IPS-15b (cell line): ENCODE results near the gene EBF4.

Experiments used
- H3K27me3 ChIP-seq: one replicate; pipeline ENCODE4 v1.6.1; 2013; ENCODE audit warnings: low read length; ENCODE audit not compliant: control insufficient read depth, insufficient read depth
- H3K36me3 ChIP-seq: one replicate; pipeline ENCODE4 v1.6.1; 2013; ENCODE audit warnings: low read length; ENCODE audit not compliant: control insufficient read depth, insufficient read depth
- H3K4me1 ChIP-seq: one replicate; pipeline ENCODE4 v1.6.1; 2013; ENCODE audit warnings: mild to moderate bottlenecking, low read length; ENCODE audit not compliant: control insufficient read depth, insufficient read depth
- H3K4me3 ChIP-seq: one replicate; pipeline ENCODE4 v1.5.1; 2013; ENCODE audit warnings: low read depth, low read length
- H3K9ac ChIP-seq: one replicate; pipeline ENCODE4 v1.6.1; 2013; ENCODE audit warnings: low read depth, mild to moderate bottlenecking, low read length
- H3K9me3 ChIP-seq: one replicate; pipeline ENCODE4 v1.6.1; 2013; ENCODE audit warnings: mild to moderate bottlenecking, low read length; ENCODE audit not compliant: control insufficient read depth, insufficient read depth

The EBF4 gene

DNA sequence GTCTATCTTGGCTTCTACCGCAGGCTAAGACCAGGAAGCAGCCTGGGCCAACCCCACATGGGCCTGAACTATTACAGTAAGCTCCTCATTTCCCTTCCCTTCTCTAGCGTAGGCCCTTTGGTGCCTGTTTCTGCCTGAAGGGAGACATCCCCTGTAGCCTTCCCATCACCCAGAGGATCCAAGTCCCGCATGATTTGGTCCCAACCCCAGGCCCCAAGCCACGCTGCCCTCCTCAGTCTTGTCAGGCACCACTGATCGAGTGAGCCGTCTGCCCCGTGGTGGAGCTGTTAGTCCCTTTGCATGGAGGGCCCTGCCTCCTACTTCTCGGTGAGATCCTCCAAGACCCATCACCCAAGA is 46.4 kb downstream of the EBF4 start:
- H3K27me3 ChIP-seq: peaks cover 28% of the 10 kb centered on the region

DNA sequence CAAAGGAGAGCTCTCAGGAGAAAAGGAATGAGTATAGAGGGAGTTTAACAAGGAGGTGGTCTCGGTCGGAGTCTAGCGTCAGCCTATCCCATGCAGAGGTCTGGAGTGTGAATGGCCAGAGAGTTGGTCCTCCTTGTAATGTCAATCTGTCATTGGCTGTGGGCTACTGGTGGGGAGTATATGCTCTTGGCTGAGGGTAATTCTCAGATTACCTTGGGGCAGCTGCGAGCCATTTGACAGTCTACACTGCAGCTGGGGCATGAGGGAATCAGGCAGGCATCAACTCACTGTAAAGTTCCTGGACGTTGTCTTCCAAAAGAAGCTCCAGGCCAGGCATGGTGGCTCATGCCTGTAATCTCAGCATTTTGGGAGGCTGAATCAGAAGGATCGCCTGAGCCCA is 48.1 kb downstream of the EBF4 start:
- Histone ChIP-seq H3K4me3 (no peak overlapping the region), H3K9ac (no peak overlapping the region), H3K27me3 (peaks cover 43% of the 10 kb centered on the region), H3K4me1 (peaks cover 4% of the 10 kb centered on the region), H3K36me3 (no peaks in the 10 kb centered on the region), H3K9me3 (no peaks in the 10 kb centered on the region)

More for the DNA sequence above, 46.4 kb downstream of the EBF4 start:
- Histone ChIP-seq H3K4me3 (no peak overlapping the region), H3K9ac (no peak overlapping the region), H3K4me1 (peaks cover 4% of the 10 kb centered on the region), H3K36me3 (no peaks in the 10 kb centered on the region), H3K9me3 (no peaks in the 10 kb centered on the region)

- Histone ChIP-seq H3K4me1 (peaks cover 4% of the 10 kb centered on the region), H3K4me3 (no peak overlapping the region), H3K27me3 (peaks cover 50% of the 10 kb centered on the region), H3K9me3 (no peaks in the 10 kb centered on the region), H3K36me3 (no peaks in the 10 kb centered on the region), H3K9ac (no peak overlapping the region)
These were observed 48.9 kb downstream of the EBF4 start for GRCh38 chr20:2741463-2741862.

DNA sequence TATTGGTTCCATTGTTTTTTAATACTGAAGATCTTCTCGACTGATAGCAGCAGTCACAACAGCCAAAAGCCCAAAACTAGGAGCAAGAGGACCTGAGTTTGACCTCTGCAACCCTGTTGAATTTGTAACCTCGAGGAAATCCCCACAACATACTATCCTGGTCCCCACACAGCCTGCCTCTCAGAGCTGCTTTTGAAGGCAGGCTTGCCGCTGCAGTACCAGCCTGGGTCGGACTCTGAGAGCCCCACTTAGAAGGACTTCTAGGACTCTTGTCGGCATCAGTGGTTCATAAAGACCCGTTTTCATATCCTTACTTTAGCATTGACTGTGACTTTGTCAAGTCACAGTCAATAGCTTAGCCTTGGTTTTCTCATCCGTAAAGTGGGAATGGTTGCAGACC is 49.3 kb downstream of the EBF4 start:
- no peaks in the 10 kb centered on the region for H3K9me3 ChIP-seq
- peaks cover 4% of the 10 kb centered on the region for H3K4me1 ChIP-seq
- no peak overlapping the region for H3K9ac ChIP-seq
- H3K4me3 ChIP-seq: no peak overlapping the region
- H3K36me3 ChIP-seq: no peaks in the 10 kb centered on the region
- H3K27me3 ChIP-seq: peaks cover 55% of the 10 kb centered on the region

DNA sequence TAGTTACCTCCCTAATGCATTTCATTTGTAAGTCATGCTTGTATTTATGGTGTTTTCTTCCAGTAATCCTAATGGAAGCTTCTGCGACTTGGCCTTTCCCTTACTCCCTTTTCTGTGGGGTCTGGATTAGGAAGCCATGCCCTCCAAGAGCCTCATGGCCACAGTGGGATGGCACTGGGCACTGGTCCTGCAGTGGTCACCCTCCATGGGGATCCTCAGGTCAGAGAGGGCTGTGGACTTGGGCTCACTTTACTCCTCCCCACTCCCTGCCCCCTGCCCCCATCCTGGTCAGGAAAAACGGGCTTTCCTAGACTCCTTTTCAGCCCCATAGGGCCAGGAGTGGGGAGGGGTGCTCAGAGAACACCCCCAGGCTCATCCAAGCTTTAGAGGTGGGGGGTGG is 49.9 kb downstream of the EBF4 start:
- Histone ChIP-seq H3K4me1 (peaks cover 4% of the 10 kb centered on the region), H3K9ac (no peak overlapping the region), H3K27me3 (peaks cover 60% of the 10 kb centered on the region), H3K9me3 (no peaks in the 10 kb centered on the region), H3K36me3 (no peaks in the 10 kb centered on the region), H3K4me3 (no peak overlapping the region)

DNA sequence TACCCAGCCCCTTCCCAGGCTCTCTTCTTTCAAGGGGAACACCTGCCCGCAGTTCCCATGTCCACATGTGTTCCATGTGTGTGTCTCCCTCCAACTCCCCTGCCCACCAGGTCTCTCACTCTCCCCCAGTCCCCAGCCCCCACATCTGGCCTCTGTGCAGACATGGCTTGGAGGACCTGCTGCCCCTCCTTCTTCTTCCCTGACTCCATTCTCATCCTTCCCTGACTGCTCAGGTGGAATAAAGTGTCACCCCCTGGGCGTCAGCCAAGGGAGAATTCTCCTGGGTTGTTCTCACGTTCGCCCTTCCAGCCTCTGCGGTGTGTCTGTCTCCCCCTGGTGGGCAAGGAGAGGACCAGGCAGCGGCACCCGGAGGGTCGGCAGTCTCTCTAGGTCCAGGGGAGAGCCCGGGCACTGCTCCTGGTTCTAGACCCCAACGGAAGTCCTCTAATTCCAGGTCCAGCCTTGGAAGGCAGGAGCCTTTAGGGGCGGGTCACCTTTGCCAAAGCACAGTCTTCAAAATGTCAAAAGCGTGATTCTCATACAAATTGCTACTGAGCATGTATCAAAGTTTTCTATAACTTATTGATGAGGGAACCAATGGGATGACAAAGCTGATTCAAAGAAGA is 50.5 kb downstream of the EBF4 start:
- H3K4me1 ChIP-seq: peaks cover 4% of the 10 kb centered on the region
- H3K36me3 ChIP-seq: no peaks in the 10 kb centered on the region

GRCh38 chr20:2745060-2745910 is 52.7 kb downstream of the EBF4 start:
- H3K4me1 ChIP-seq: peaks cover 8% of the 10 kb centered on the region
- H3K9me3 ChIP-seq: no peaks in the 10 kb centered on the region
- H3K36me3 ChIP-seq: no peaks in the 10 kb centered on the region
- peaks cover 86% of the 10 kb centered on the region for H3K27me3 ChIP-seq
- no peak overlapping the region for H3K9ac ChIP-seq
- no peak overlapping the region for H3K4me3 ChIP-seq

More for the DNA sequence above, 50.5 kb downstream of the EBF4 start:
- H3K9me3 ChIP-seq: no peaks in the 10 kb centered on the region
- H3K4me3 ChIP-seq: no peak overlapping the region
- H3K9ac ChIP-seq: no peak overlapping the region
- H3K27me3 ChIP-seq: peaks cover 66% of the 10 kb centered on the region

GRCh38 chr20:2745936-2746635 is 53.5 kb downstream of the EBF4 start:
- H3K9ac ChIP-seq: no peak overlapping the region
- H3K27me3 ChIP-seq: peaks cover 92% of the 10 kb centered on the region
- no peaks in the 10 kb centered on the region for H3K9me3 ChIP-seq
- no peak overlapping the region for H3K4me3 ChIP-seq
- no peaks in the 10 kb centered on the region for H3K36me3 ChIP-seq
- peaks cover 8% of the 10 kb centered on the region for H3K4me1 ChIP-seq

GRCh38 chr20:2746636-2747265 is 54.2 kb downstream of the EBF4 start:
- Histone ChIP-seq H3K4me3 (no peak overlapping the region), H3K36me3 (no peaks in the 10 kb centered on the region), H3K27me3 (peaks cover 92% of the 10 kb centered on the region), H3K9me3 (no peaks in the 10 kb centered on the region), H3K9ac (no peak overlapping the region), H3K4me1 (peaks cover 8% of the 10 kb centered on the region)

DNA sequence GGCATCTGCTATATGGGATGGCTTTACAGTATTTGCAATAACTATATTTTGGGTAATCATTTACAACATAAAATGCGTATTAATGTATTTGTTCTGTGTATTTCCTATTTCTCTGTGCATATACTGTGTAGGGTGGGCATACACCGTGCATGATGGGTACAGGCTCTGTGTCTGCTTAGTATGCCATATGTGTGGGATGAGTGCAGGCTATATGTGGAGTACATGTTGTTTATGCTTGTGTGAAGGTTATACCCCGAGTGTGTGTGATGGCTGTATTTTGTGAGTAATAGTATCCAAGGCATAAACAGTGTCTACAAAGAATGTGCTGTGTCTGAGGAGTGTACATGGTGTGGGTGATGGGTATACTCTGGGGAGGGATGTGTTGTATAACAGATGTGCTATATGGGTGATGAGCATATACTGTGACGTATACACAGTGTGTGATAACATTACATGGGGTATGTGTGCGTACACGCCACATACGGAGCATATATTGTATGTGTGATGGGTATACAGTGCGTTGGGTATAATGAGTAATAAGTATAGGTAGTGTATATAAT is 55.2 kb downstream of the EBF4 start:
- Histone ChIP-seq H3K4me3 (no peak overlapping the region), H3K27me3 (peaks cover 82% of the 10 kb centered on the region), H3K9ac (no peak overlapping the region)

GRCh38 chr20:2748551-2749342 is 56.2 kb downstream of the EBF4 start:
- Histone ChIP-seq H3K36me3 (no peaks in the 10 kb centered on the region), H3K27me3 (peaks cover 84% of the 10 kb centered on the region), H3K9me3 (no peaks in the 10 kb centered on the region), H3K4me3 (peak overlapping the region; percentile 65), H3K4me1 (peaks cover 8% of the 10 kb centered on the region), H3K9ac (no peak overlapping the region)

More for the DNA sequence above, 55.2 kb downstream of the EBF4 start:
- H3K36me3 ChIP-seq: no peaks in the 10 kb centered on the region
- H3K4me1 ChIP-seq: peaks cover 8% of the 10 kb centered on the region
- no peaks in the 10 kb centered on the region for H3K9me3 ChIP-seq
